Peyer's patch (tissue), 4 donors: ENCODE results near the gene TMEM183A.

ENCODE experiments used
- POLR2A ChIP-seq, 2 donors: fragments of 450-650 bp; IDR thresholded peaks; one replicate each; pipeline ENCODE4 v1.5.1; 2017; ENCODE audit warnings: antibody characterized with exemption in 2 of 2, mild to moderate bottlenecking in 2 of 2, moderate library complexity in 2 of 2
- TF ChIP-seq, protein P1 (sequence below), 6 experiments: fragments of 450-650 bp in 4 of 6; fragments of 200-600 bp in 2 of 6; sonication (generic) in 1 of 6; IDR thresholded peaks; one replicate each; pipeline ENCODE4 v1.5.1; 2017 to 2019; ENCODE audit warnings: antibody characterized with exemption in 6 of 6, mild to moderate bottlenecking in 3 of 6, moderate library complexity in 1 of 6

DNA sequence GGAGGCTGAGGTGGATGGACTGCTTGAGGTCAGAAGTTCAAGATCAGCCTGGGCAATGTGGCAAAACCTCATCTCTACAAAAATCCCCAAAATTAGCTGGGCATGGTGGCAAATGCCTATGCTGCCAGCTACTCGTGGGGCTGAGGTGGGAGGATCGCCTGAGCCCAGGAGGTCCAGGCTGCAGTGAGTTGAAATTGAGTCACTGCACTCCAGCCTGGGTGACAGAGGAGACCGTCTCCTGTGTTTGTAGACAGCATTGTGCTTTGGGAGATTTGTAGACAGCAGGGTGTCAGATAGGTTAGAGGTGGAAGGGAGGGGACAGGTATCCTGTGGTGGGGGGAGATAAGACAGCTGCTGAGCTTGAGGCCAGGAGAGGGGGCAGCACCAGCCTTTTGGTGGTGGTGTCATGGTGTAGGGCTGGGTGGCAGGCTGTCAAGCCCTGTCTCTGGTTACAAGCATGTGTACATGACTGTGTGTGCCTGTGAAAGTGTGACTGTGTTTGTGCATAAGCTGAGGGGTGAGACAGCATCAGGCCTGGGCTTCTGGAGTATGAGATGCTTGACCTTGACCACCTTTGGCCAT is 34.3 kb downstream of the TMEM183A start:
- TF ChIP-seq, protein P1, sequence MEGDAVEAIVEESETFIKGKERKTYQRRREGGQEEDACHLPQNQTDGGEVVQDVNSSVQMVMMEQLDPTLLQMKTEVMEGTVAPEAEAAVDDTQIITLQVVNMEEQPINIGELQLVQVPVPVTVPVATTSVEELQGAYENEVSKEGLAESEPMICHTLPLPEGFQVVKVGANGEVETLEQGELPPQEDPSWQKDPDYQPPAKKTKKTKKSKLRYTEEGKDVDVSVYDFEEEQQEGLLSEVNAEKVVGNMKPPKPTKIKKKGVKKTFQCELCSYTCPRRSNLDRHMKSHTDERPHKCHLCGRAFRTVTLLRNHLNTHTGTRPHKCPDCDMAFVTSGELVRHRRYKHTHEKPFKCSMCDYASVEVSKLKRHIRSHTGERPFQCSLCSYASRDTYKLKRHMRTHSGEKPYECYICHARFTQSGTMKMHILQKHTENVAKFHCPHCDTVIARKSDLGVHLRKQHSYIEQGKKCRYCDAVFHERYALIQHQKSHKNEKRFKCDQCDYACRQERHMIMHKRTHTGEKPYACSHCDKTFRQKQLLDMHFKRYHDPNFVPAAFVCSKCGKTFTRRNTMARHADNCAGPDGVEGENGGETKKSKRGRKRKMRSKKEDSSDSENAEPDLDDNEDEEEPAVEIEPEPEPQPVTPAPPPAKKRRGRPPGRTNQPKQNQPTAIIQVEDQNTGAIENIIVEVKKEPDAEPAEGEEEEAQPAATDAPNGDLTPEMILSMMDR (IDR thresholded peaks at IDR 0.05) = no peak
- no peak for TF ChIP-seq POLR2A (IDR thresholded peaks at IDR 0.05)
